PC-9 (cell line): Measurements from ENCODE around the gene CAMK2N1.

ENCODE experiments used
- EZH2 ChIP-seq: fragments of 200-600 bp; sonication (generic); IDR thresholded peaks from 2 replicates; pipeline ENCODE4 v1.8.0; 2017; ENCODE audit warnings: antibody characterized with exemption, low read depth
- TF ChIP-seq, protein P1 (sequence below): fragments of 200-600 bp; sonication (generic); conservative IDR thresholded peaks from 2 replicates; pipeline ENCODE4 v1.6.1; 2017; ENCODE audit warnings: mixed run types, antibody characterized with exemption, mild to moderate bottlenecking, moderate library complexity

DNA sequence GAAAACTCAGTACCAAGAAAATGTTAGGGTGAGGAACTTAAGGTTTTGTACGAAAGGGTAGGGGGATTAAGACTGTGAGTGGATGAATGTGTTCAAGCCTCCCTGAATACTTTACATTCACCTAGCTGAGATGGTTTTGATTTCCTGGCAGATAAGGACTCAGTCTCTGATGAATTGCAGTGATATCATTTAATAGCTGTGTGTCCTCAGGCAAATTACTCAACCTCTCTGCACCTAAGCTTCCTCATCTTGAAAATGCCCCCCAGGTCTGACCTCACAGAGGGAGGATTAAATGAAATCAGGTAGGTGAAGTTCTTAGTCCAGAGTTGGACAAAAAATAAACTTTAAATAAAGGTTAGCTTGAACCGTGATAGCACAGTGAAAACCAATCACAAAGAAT lies 48.4 kb downstream of the CAMK2N1 start:
- no peak for TF ChIP-seq EZH2
- TF ChIP-seq, protein P1, sequence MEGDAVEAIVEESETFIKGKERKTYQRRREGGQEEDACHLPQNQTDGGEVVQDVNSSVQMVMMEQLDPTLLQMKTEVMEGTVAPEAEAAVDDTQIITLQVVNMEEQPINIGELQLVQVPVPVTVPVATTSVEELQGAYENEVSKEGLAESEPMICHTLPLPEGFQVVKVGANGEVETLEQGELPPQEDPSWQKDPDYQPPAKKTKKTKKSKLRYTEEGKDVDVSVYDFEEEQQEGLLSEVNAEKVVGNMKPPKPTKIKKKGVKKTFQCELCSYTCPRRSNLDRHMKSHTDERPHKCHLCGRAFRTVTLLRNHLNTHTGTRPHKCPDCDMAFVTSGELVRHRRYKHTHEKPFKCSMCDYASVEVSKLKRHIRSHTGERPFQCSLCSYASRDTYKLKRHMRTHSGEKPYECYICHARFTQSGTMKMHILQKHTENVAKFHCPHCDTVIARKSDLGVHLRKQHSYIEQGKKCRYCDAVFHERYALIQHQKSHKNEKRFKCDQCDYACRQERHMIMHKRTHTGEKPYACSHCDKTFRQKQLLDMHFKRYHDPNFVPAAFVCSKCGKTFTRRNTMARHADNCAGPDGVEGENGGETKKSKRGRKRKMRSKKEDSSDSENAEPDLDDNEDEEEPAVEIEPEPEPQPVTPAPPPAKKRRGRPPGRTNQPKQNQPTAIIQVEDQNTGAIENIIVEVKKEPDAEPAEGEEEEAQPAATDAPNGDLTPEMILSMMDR, result no peak
